ENCODE results near the gene PMCH. TPM values are rescaled to one million over a fixed set of nuclear protein-coding genes. Genes with fewer than 3 reads are reported as not detected.
"Not testable (repeated sequence)": the region's sequence is repeated elsewhere in the genome, so short reads cannot be mapped to it uniquely, and the experiment has no call there.

PMCH gene
- total and polyA plus RNA-seq, 5 experiments from 2014 or later = not detected

DNA sequence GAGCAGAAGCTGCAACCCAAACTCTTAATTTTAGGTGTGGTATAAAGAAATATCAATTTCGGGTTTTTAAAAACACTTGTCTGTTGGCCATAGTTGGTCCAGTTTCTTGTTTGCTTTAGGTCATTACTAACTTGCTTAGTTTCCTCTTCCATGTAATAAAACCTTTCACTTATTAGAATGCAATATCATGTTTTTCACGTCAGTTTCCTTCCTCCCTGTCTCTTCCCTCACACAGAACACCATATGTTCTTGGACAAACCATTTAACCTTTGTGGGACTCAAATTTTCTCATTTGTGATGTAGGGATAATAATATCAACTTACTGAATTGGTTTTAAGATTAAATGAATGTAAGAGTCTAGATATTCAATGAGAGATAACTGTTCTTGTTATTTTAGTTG is 22.9 kb downstream of the PMCH start:
- Mint-ChIP-seq H3K27ac (no peak overlapping the region), H3K36me3 (no peaks in the 10 kb centered on the region), H3K4me3 (no peak overlapping the region), H3K4me1 (no peaks in the 10 kb centered on the region), H3K9me3 (no peaks in the 10 kb centered on the region), H3K27me3 (no peaks in the 10 kb centered on the region)
- ATAC-seq (no peak), DNase-seq (no peak)
- POLR2A ChIA-PET = no interaction called here

DNA sequence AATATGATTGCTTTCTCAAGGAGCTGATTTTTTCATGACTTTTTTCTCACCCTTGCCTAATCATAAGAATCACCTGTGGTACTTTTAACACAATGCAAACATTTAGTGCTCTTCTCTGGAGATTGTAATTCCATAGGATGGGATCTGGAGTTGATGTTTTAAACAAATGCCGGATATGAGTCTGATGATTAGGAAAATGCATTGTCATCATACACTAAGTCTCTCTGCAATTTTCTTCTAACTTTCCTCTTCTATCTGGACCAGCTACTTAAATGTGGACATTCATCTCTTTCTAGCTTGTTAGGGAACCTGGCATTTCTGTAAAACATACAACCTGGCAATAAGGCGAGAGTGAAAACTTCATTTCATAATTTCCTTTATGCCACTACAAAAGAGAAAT is 23.5 kb downstream of the PMCH start:
- no peak overlapping the region for H3K4me3 Mint-ChIP-seq
- no peaks in the 10 kb centered on the region for H3K9me3 Mint-ChIP-seq
- no peaks in the 10 kb centered on the region for H3K27me3 Mint-ChIP-seq
- H3K27ac Mint-ChIP-seq = no peak overlapping the region
- H3K36me3 Mint-ChIP-seq = no peaks in the 10 kb centered on the region
- H3K4me1 Mint-ChIP-seq = no peaks in the 10 kb centered on the region
- POLR2A ChIA-PET = no interaction called here
- ATAC-seq (no peak), DNase-seq (no peak)

DNA sequence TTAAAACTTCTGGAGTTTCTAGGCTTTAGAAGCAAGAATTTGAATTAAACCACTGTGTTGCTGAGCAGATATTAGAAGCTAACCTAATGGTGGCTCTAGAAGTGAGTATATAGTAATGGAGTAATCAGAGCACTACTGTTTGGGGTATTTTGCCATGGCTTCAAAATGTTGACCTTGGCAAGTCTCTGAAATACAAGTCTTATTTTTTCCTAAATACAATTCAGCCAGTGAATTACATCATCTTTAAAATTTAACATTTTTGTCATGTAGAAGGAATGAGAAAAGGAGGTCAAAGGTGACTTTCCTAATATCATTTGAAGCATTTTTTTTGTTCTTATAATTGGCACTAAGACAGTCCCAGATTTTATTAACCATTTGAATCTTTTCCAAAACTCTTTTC is 25.2 kb downstream of the PMCH start:
- H3K4me3 Mint-ChIP-seq = no peak overlapping the region
- POLR2A ChIA-PET = no interaction called here
- ATAC-seq = no peak
- no peaks in the 10 kb centered on the region for H3K4me1 Mint-ChIP-seq
- H3K36me3 Mint-ChIP-seq = no peaks in the 10 kb centered on the region
- DNase-seq = no peak
- no peaks in the 10 kb centered on the region for H3K27me3 Mint-ChIP-seq
- no peaks in the 10 kb centered on the region for H3K9me3 Mint-ChIP-seq
- no peak overlapping the region for H3K27ac Mint-ChIP-seq

DNA sequence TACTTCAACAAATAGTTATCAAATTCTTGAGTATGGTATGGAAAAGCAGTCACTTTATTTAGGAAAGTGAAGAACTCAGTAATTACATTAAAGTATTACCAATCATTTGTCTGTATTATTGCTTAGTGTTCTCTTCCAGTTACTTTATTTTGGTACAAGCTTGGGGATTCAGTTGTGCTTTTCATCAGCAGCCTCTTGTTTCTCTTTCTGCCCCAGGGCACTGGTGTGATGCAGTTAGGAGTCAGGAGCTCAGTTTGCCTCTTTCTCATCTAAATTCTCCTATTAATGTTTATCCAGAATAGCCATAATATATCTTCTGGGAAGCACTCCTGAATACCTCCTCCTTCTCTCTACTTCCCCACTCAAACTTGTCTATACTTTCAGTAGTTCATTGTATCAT is 25.7 kb downstream of the PMCH start:
- no peak for ATAC-seq
- POLR2A ChIA-PET = no interaction called here
- H3K27ac Mint-ChIP-seq = no peak overlapping the region

DNA sequence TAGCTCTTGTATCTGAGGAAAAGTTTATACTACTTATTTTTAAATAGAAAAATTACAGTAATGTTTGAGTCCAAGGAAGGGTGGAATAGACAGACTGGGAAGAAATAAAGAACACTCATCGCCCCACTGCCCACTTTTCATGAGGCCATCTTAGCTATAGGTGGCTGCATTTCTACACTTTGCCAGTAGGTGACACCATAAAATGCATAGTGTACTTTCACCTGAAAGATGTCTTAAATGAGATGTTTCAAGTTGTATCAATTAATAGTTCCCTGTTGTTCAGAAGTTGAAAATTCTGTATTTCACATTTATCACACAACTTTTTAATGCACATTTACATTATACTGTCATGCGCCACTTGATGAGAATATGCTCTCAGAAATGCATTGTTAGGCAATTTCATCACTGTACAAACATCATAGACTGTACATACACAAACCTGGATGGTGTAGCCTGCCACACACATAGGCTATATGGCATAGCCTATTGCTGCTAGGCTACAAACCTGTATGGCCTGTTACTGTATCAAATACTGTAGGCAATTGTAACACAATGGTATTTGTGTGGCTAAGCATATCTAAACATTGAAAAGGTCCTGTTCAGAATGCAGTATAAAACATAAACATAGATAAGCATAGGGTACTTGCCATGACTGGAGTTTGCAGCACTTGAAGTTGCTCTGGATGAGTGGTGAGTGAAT is 27.6 kb downstream of the PMCH start:
- peak; percentile 40 to 46 for ATAC-seq

More for the DNA sequence above, 25.7 kb downstream of the PMCH start:
- DNase-seq = no peak
- no peaks in the 10 kb centered on the region for H3K4me1 Mint-ChIP-seq
- no peak overlapping the region for H3K4me3 Mint-ChIP-seq
- no peaks in the 10 kb centered on the region for H3K27me3 Mint-ChIP-seq
- no peaks in the 10 kb centered on the region for H3K9me3 Mint-ChIP-seq
- H3K36me3 Mint-ChIP-seq = no peaks in the 10 kb centered on the region

DNA sequence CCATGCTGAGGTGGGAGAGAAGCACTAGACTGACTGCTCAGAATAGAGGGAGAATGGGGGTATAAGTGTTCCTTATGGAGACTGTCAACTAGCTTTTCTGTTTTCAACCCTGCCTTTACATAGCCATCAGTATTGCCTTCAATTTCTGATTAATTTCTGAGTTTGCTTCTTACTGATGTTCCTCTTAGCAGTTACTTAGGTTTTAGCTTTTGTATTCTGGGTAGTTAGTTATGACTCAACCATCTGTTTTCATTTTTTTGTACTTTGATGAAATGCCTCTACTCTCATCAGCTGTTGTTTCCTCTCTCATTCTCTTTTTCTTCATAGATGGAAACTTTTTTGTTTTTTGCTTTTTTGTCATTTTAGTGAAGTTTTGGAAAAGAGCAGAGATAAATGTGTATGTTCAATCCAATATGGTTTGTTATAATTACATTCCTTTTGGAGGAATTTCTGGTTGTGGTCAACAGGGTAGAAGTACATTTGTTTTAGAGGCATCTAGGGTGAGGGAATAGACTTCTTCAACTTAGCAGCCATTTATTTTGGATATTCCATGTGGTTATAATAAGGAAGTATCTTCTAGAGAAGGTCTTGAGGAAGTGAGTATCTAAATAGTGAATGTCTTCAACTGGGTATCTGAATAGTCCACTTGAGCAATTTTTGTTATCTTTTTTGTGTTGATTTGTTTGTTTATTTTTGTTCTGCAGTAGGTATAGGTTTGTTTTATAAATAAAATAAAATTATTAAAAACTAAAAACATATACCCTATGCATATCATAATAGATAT is 29.6 kb downstream of the PMCH start:
- POLR2A ChIA-PET = no interaction called here
- Mint-ChIP-seq H3K36me3 (peaks cover 0 to 2% (median 0%) of the 10 kb centered on the region in 3 donors), H3K4me3 (no peak overlapping the region), H3K27ac (no peak overlapping the region), H3K27me3 (no peaks in the 10 kb centered on the region), H3K4me1 (no peaks in the 10 kb centered on the region), H3K9me3 (no peaks in the 10 kb centered on the region)
- ATAC-seq (no peak), DNase-seq (no peak)

More for the DNA sequence above, 27.6 kb downstream of the PMCH start:
- no peaks in the 10 kb centered on the region for H3K27me3 Mint-ChIP-seq
- POLR2A ChIA-PET = no interaction called here
- no peaks in the 10 kb centered on the region for H3K36me3 Mint-ChIP-seq
- no peak overlapping the region for H3K27ac Mint-ChIP-seq
- no peak overlapping the region for H3K4me3 Mint-ChIP-seq
- H3K9me3 Mint-ChIP-seq = no peaks in the 10 kb centered on the region
- no peaks in the 10 kb centered on the region for H3K4me1 Mint-ChIP-seq
- peak in 3 of 10 donors; percentile 10 to 25 (median 15) for DNase-seq

DNA sequence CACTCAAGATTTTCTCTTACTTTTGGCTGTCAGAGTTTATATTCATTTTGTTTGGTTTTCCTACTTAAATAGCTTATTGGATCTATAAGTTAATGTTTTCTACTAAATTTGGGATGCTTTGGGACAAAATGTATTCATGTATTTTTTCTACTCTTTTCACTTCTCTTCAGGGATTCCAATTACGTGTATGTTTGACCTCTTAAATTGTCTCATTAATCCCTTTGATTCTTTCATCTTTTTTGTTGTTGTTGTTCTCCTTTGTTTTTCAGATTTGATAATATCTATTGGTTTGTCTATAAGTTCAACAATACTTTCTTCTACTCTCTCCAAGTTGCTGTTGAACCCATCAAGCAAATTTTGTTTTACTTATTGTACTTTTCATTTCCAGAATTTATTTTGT is 34.2 kb downstream of the PMCH start:
- POLR2A ChIA-PET = no interaction called here
- no peak for DNase-seq
- no peaks in the 10 kb centered on the region for H3K27me3 Mint-ChIP-seq
- peak overlapping the region in 1 of 10 donors; percentile 1 for H3K27ac Mint-ChIP-seq
- ATAC-seq = no peak
- no peak overlapping the region for H3K4me3 Mint-ChIP-seq
- peaks cover 0 to 2% (median 0%) of the 10 kb centered on the region in 3 donors for H3K36me3 Mint-ChIP-seq
- no peaks in the 10 kb centered on the region for H3K9me3 Mint-ChIP-seq
- no peaks in the 10 kb centered on the region for H3K4me1 Mint-ChIP-seq

DNA sequence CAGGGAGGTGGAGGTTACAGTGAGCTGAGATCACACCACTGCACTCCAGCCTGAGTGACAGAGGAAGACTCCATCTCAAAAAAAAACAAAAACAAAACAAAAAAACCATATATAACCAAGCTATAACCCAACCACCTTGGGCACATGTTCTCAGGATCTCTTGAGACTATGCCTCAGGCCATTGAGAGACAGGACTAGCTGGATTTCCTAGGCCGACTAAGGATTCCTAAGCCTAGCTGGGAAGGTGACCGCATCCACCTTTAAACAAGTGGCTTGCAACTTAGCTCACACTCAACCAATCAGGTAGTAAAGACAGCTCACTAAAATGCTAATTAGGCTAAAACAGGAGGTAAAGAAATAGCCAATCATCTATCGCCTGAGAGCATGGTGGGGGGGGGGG is 42.4 kb downstream of the PMCH start:
- DNase-seq, H3K27ac Mint-ChIP-seq, ATAC-seq, POLR2A ChIA-PET, H3K9me3 Mint-ChIP-seq, H3K4me1 Mint-ChIP-seq, H3K36me3 Mint-ChIP-seq, H3K4me3 Mint-ChIP-seq, H3K27me3 Mint-ChIP-seq: not testable (repeated sequence)

DNA sequence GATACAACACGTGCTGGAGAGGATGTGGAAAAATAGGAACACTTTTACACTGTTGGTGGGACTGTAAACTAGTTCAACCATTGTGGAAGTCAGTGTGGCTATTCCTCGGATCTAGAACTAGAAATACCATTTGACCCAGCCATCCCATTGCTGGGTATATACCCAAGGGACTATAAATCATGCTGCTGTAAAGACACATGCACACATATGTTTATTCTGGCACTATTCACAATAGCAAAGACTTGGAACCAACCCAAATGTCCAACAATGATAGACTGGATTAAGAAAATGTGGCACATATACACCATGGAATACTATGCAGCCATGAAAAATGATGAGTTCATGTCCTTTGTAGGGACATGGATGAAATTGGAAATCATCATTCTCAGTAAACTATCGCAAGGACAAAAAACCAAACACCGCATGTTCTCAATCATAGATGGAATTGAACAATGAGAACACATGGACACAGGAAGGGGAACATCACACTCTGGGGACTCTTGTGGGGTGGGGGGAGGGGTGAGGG is 50.5 kb downstream of the PMCH start:
- H3K9me3 Mint-ChIP-seq, H3K27ac Mint-ChIP-seq, H3K4me3 Mint-ChIP-seq, ATAC-seq, H3K36me3 Mint-ChIP-seq, H3K27me3 Mint-ChIP-seq, DNase-seq, POLR2A ChIA-PET: not testable (repeated sequence)
- H3K4me1 Mint-ChIP-seq = peaks cover 3 to 13% (median 8%) of the 10 kb centered on the region in 4 donors

Other genes starting within 250 kb of the PMCH start
- 10 to 100 TPM; 54.3 to 57.0 TPM for gene WASHC3, start 135.8 kb downstream of the PMCH start, total RNA-seq
- 10 to 100 TPM; 89.3 to 97.2 (median 93.4) TPM for gene WASHC3, start 135.8 kb downstream of the PMCH start, polyA plus RNA-seq
- gene NUP37, start 77.7 kb downstream of the PMCH start, total RNA-seq = 10 to 100 TPM; 20.4 to 20.5 TPM
- gene NUP37, start 77.7 kb downstream of the PMCH start, polyA plus RNA-seq = 10 to 100 TPM; 23.0 to 34.4 (median 23.8) TPM
- gene PARPBP, start 77.7 kb downstream of the PMCH start, total RNA-seq = 1 to 10 TPM; 1.3 to 1.8 TPM
- 1 to 10 TPM; 1.2 to 2.1 (median 1.9) TPM for gene PARPBP, start 77.7 kb downstream of the PMCH start, polyA plus RNA-seq